ENCODE measurements around the gene RAB3IL1.

GRCh38 chr11:61907282-61907681, 10.1 kb downstream of the RAB3IL1 start:
- TF ChIP-seq CTCF (IDR thresholded peaks at IDR 0.05) (no peak), POLR2A (IDR thresholded peaks at IDR 0.05) (no peak)
